Measurements from ENCODE around the gene GARNL3.

The GARNL3 gene

GRCh38 chr9:127280880-127281660 is 16.5 kb downstream of the GARNL3 start:
- DNase-seq: no peak

DNA sequence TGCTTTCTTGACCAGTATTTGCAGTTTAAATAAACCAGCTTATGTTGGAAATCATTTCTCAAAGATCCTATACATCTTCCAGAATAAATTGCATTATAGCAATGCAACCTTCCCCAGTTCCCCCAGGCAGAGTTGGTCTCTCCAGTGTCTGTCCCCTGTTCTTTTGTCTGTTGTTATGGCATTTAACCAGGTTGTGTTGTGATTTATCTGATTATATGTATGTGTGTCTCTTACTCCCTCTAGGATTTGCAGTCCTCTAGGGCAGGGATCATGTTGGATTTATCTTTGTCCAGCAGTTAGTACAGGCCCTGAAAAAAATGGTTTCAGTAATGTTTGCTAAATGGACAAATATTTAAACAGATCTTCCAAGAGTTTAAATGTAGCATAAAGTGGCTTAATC is 17.3 kb downstream of the GARNL3 start:
- DNase-seq: no peak

DNA sequence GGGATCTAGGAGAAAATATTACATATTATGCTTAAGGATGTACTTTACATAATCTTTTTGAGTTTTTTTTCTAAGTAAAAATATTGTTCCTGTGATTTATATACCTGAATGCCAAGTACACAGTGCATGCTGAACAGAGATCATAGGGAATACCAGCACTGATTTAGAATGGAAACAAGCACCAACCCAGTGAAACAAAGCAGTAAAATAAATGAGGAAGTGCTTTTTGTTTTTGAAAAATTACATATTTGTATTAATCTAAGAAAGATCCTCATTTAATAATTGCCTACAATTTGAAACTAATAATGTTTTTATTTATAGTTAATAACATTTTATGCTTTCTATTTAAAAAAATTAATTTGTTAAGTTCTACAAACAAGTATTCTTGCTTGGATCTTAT is 18.0 kb downstream of the GARNL3 start:
- DNase-seq: no peak

- DNase-seq: no peak
Measured at GRCh38 chr9:127283135-127283534, 18.6 kb downstream of the GARNL3 start.

GRCh38 chr9:127283917-127284497 is 19.4 kb downstream of the GARNL3 start:
- no peak for DNase-seq

- no peak for DNase-seq
Measured at GRCh38 chr9:127285965-127286364, 21.4 kb downstream of the GARNL3 start.

DNA sequence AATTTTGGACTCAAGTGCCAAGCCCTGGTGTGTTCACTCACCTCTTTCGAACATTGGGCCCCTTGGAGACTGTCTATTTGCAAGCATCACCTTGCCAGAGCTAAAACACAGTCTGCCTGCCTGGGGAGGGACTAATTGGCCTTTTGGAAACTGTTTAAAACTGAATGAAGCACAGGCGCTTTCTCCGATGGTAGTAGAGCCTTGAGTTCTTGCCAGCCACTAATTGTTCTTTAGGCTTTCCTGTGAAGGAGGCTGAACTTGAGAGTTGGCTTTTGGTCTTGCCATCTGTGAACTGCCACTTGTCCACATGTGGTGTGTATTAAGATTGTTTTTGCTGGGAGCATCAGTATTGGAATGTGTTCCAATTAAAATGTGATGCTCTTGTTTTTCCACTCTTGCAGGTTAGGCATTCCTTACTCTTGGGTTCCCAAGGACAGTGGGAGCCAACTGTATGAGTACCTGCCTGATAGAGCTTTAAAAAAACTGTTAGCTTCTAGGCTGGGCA is 26.0 kb downstream of the GARNL3 start:
- DNase-seq: no peak

DNA sequence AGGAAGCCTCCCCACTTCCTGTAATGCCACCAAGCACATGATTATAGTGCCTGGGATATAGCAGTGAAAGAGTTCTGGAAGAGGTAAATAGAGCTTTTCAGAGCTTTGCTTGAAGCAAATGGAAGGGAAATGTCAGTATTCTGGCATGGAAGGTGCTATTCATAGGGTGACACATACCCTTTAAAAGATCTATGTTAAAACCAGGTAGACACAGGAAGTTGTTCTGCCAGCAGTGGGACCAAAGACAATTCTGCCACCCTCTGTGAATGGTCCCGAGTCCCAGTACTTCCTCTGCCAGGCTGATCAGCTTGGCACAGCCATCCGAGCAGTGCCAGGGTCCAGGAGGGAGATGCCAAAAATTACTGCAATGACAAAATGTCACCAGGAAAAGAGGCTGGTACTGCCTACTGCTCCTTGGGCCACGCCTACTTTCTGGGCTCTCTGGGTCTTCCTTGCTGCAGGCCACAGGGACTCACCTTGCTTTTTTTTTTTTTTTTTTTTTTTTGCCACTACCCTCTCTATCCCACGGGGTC is 26.7 kb downstream of the GARNL3 start:
- DNase-seq: no peak

DNA sequence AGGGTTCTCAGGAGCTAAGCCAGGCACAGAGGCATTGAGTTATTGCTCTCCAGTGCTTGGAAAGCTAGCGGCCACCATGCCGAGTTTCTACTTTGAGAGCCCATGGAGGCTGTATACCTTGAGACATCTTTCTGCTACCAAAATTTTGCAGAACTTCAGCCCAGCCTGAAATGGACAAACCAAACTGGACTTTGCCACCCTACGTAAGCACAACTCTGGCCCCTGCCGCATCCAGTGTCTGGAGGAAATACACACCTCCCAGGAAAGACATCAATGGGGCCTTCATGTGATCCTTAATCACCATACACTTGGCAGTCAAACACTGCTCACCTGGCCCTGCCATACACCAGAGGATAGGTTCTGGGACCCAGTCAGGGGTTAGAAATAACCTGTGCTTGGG is 27.8 kb downstream of the GARNL3 start:
- DNase-seq: no peak

DNA sequence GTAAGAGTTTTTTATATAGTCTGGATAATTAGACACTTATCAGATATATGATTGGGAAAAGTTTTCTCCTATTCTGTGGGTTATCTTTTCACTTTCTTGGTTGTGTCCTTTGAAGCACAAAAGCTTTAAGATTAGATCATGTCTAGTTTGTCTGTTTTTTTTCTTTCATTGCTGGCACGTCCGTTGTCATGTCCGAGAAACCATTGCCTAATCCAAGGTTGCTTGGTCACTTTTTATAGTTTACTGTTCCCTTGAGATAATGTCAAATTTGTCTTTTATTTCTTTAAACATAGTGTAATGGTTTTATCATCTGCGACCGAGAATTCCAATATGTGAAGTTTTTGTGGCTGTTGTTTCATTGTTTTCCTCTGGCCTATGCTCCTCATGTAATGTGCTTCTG is 28.8 kb downstream of the GARNL3 start:
- no peak for DNase-seq

DNA sequence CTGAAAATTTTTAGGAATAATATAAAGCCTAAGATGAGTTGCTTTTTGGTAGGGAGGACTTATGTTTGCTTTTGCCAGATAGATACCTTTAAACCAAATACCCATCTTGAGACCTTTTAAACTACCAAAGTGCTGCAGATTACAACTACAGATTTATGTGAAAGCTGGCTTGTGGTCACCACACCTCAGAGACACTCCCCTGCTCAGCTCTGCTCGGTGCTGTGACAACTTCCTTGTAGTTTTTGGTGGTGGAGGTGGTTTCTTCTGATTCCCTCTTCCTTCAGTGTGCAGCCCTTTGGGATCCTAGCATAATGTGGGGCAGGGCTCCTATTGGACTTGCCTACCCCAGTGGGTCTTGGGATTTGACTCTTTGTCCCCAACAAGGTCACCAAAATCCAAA is 29.2 kb downstream of the GARNL3 start:
- DNase-seq: no peak

GRCh38 chr9:127295005-127295404 is 30.4 kb downstream of the GARNL3 start:
- DNase-seq: no peak

- no peak for DNase-seq
Measured at GRCh38 chr9:127300886-127301447, 36.4 kb downstream of the GARNL3 start.

DNA sequence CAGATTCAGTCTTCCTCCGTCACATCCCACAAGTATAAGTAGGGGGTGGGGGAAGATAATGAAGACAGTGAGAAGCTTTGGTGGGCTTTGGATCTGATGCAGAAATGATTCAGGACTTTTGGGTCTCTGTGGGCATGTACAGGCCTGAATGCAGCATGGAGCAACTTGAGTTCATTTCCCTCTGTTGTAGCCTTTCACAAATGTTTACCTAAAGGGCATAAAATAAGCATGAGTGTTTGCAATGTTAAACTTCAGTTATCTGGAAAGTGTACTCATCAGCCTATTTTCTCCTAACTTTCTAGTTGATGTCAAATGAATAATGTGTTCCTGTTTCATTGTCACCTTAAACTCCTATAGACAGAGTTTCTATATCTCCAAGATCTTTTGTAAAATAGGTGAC is 39.3 kb downstream of the GARNL3 start:
- DNase-seq: no peak

DNA sequence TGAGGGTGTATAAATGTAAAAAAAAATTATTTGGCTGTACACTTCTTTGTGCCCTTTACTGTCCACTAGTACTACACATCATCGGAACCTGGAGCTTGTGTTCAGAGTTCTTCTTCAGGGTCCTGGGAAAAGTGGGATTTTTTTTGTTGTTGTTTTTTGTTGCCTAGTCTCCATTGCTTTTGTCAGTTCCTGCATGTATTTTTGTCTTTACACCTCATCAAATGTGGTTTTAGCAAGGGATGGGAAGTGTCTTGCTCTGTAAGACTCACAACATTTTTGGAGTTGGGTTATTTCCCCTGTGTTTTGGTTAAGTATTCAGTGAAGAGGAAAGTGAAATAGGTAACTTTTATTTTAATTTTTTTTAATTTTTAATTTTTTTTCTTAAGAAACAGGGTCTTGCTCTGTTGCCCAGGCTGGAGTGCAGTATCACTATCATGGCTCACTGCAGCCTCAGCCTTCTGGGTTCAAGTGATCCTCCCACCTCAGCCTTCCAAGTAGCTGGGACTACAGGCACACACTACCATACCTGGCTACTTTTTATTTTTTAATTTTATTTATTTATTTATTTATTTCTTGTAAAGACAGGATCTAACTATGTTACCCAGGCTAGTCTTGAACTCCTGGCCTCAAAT is 40.7 kb downstream of the GARNL3 start:
- DNase-seq: no peak

GRCh38 chr9:127305838-127306226 is 41.3 kb downstream of the GARNL3 start:
- DNase-seq: no peak

- no peak for DNase-seq
Measured at GRCh38 chr9:127307802-127308201, 43.2 kb downstream of the GARNL3 start.

- DNase-seq: peak; percentile 62
Measured at GRCh38 chr9:127308652-127309434, 44.3 kb downstream of the GARNL3 start.

- no peak for DNase-seq
Measured at GRCh38 chr9:127309715-127310114, 45.1 kb downstream of the GARNL3 start.

GRCh38 chr9:127311239-127311741 is 46.7 kb downstream of the GARNL3 start:
- DNase-seq: no peak

GRCh38 chr9:127313042-127313560 is 48.5 kb downstream of the GARNL3 start:
- DNase-seq: no peak

- DNase-seq: no peak
Measured at GRCh38 chr9:127314911-127315310, 50.3 kb downstream of the GARNL3 start.

Data from SIG-M5 (cell line).